ENCODE data around the gene LYRM1.

The LYRM1 gene

GRCh38 chr16:20871258-20871657, 29.3 kb upstream of the LYRM1 start:
- DNase-seq (ENCODE audit: low read depth, low spot score) = no peak

GRCh38 chr16:20871941-20872815, 28.4 kb upstream of the LYRM1 start:
- no peak for DNase-seq (ENCODE audit: low read depth, low spot score)
- H3K27ac ChIP-seq = no peak overlapping the region

More at GRCh38 chr16:20871258-20871657, 29.3 kb upstream of the LYRM1 start:
- no peak overlapping the region for H3K27ac ChIP-seq

- peak overlapping the region; percentile 59 for H3K27ac ChIP-seq
- no peak for DNase-seq (ENCODE audit: low read depth, low spot score)
Measured at GRCh38 chr16:20873331-20873730, 27.2 kb upstream of the LYRM1 start.

- peak overlapping the region; percentile 59 for H3K27ac ChIP-seq
- no peak for DNase-seq (ENCODE audit: low read depth, low spot score)
Measured at GRCh38 chr16:20874088-20874581, 26.4 kb upstream of the LYRM1 start.

- DNase-seq (ENCODE audit: low read depth, low spot score) = no peak
- peak overlapping the region; percentile 59 for H3K27ac ChIP-seq
Measured at GRCh38 chr16:20875355-20875650, 25.3 kb upstream of the LYRM1 start.

GRCh38 chr16:20878682-20879147, 21.9 kb upstream of the LYRM1 start:
- no peak for DNase-seq (ENCODE audit: low read depth, low spot score)
- peak overlapping the region; percentile 54 for H3K27ac ChIP-seq

- peak overlapping the region; percentile 54 for H3K27ac ChIP-seq
- DNase-seq (ENCODE audit: low read depth, low spot score) = no peak
Measured at GRCh38 chr16:20879175-20880040, 21.2 kb upstream of the LYRM1 start.

- DNase-seq (ENCODE audit: low read depth, low spot score) = no peak
- peak overlapping the region; percentile 2 for H3K27ac ChIP-seq
Measured at GRCh38 chr16:20880867-20881502, 19.6 kb upstream of the LYRM1 start.

GRCh38 chr16:20881503-20881878, 19.1 kb upstream of the LYRM1 start:
- DNase-seq (ENCODE audit: low read depth, low spot score) = no peak
- H3K27ac ChIP-seq = peak overlapping the region; percentile 2

- no peak overlapping the region for H3K27ac ChIP-seq
- DNase-seq (ENCODE audit: low read depth, low spot score) = no peak
Measured at GRCh38 chr16:20883554-20884239, 16.9 kb upstream of the LYRM1 start.

GRCh38 chr16:20884240-20884556, 16.4 kb upstream of the LYRM1 start:
- DNase-seq (ENCODE audit: low read depth, low spot score) = no peak
- H3K27ac ChIP-seq = no peak overlapping the region

- no peak for DNase-seq (ENCODE audit: low read depth, low spot score)
- H3K27ac ChIP-seq = no peak overlapping the region
Measured at GRCh38 chr16:20886320-20886719, 14.3 kb upstream of the LYRM1 start.

- DNase-seq (ENCODE audit: low read depth, low spot score) = no peak
- no peak overlapping the region for H3K27ac ChIP-seq
Measured at GRCh38 chr16:20887207-20887606, 13.4 kb upstream of the LYRM1 start.

- no peak overlapping the region for H3K27ac ChIP-seq
- no peak for DNase-seq (ENCODE audit: low read depth, low spot score)
Measured at GRCh38 chr16:20889625-20890275, 10.8 kb upstream of the LYRM1 start.

- DNase-seq (ENCODE audit: low read depth, low spot score) = no peak
- no peak overlapping the region for H3K27ac ChIP-seq
Measured at GRCh38 chr16:20894388-20894787, 6.2 kb upstream of the LYRM1 start.

GRCh38 chr16:20897253-20897897, 3.2 kb upstream of the LYRM1 start:
- peak overlapping the region; percentile 97 for H3K27ac ChIP-seq
- DNase-seq (ENCODE audit: low read depth, low spot score) = no peak

GRCh38 chr16:20897922-20898321, 2.6 kb upstream of the LYRM1 start:
- peak overlapping the region; percentile 97 for H3K27ac ChIP-seq
- DNase-seq (ENCODE audit: low read depth, low spot score) = no peak

- H3K27ac ChIP-seq = peak overlapping the region; percentile 97
- no peak for DNase-seq (ENCODE audit: low read depth, low spot score)
Measured at GRCh38 chr16:20899071-20899470, 1.5 kb upstream of the LYRM1 start.
